GM12875 (cell line): ENCODE data around the gene PFKFB2.

Experiments used
- H3K4me3 ChIP-seq: one replicate; pipeline ENCODE4 v1.5.1; 2011; ENCODE audit warnings: low read depth, low read length, control low read depth
- TF ChIP-seq, protein P1 (sequence below): IDR thresholded peaks from 2 replicates; pipeline ENCODE4 v1.5.1; 2011; ENCODE audit warnings: low read depth, mild to moderate bottlenecking, control low read depth, inconsistent platforms, low read length, moderate library complexity, borderline replicate concordance; ENCODE audit not compliant: insufficient read depth

The PFKFB2 gene

GRCh38 chr1:207069061-207069460 lies 16.0 kb downstream of the PFKFB2 start:
- H3K4me3 ChIP-seq = no peak overlapping the region
- TF ChIP-seq, protein P1, sequence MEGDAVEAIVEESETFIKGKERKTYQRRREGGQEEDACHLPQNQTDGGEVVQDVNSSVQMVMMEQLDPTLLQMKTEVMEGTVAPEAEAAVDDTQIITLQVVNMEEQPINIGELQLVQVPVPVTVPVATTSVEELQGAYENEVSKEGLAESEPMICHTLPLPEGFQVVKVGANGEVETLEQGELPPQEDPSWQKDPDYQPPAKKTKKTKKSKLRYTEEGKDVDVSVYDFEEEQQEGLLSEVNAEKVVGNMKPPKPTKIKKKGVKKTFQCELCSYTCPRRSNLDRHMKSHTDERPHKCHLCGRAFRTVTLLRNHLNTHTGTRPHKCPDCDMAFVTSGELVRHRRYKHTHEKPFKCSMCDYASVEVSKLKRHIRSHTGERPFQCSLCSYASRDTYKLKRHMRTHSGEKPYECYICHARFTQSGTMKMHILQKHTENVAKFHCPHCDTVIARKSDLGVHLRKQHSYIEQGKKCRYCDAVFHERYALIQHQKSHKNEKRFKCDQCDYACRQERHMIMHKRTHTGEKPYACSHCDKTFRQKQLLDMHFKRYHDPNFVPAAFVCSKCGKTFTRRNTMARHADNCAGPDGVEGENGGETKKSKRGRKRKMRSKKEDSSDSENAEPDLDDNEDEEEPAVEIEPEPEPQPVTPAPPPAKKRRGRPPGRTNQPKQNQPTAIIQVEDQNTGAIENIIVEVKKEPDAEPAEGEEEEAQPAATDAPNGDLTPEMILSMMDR = no peak

- no peak overlapping the region for H3K4me3 ChIP-seq
- TF ChIP-seq, protein P1 = no peak
Observed at GRCh38 chr1:207069858-207070506, 16.9 kb downstream of the PFKFB2 start.

DNA sequence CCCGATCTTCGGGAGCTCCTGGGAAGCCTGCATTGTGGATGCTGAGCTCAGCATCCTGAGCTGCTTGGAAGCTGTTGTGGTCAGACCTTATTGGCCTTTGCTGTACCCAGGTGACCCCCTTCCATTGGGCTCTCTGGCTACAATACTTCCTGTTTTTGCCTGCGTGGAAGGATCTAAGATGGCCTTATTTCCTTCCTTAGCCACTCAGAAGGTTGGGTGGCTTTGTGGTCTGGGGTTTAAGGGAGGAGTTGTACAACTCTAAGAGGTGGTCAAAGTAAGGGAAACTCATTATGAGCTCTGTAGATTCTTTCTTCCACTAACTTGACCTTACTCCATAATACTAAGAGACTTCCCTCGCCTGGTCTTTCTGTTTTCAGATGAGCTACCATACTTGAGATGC lies 17.7 kb downstream of the PFKFB2 start:
- H3K4me3 ChIP-seq = no peak overlapping the region
- TF ChIP-seq, protein P1 = no peak

DNA sequence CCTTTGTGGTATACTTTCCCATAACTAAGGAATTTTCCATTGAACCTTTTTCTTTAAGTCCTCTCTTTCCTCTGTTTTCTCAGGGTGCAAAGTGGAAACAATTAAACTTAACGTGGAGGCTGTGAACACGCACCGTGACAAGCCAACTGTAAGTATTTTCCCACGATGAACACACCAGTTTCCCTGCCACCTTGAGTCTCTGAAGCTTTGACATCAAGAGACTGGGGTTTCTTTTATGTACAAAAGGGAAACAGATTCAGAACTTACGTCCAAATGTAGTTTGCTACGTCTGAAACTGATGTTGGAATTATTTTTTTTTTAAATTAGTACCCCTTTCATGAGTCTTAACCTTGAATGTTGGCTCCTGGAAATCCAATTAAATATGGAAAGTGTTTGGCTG lies 18.4 kb downstream of the PFKFB2 start:
- TF ChIP-seq, protein P1 = no peak
- H3K4me3 ChIP-seq = no peak overlapping the region

GRCh38 chr1:207072233-207072632 lies 19.2 kb downstream of the PFKFB2 start:
- no peak overlapping the region for H3K4me3 ChIP-seq
- TF ChIP-seq, protein P1 = no peak

DNA sequence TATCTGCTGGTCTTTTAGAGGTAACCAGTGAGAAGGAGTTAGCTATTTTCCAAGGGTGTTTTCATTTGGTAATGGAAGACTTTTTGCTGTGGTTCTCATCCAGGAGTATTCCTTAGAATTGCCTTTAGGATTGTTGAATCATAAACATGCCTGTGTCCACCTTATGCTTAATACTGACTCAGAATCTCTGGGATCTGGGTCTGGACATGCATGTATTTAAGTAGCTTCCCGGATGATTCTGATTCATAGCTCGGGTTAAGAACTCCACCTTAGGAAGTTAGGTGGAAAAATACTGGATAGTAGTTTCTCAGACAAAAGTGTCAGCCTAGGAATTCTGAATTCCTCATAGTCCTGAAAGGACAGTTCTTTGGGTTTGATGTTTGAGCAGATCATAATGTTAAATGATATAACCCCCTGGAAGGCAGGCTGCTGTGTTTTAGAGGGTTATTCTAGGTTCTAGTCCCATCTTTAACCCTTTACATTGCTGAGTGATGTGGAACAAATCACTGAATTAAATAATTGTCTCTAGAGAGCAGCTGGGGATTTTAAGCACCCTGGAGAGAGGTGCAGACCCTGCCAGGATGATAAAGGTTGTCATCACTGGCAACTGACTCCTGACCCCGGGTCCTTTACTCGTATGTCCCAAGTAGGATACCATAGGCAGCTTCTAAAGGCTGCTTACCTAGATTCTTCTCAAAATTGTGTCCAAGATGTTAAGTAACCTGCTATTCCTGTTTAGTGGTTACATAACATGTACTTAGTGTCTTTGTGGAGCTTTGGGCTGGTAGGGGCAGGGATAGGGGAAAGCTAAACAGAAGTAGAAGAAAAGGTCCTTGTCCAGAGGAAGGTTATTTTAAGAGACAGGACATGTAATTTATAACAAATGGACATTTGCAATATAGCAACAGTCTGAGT lies 21.1 kb downstream of the PFKFB2 start:
- TF ChIP-seq, protein P1 = no peak

More for the DNA sequence above, 21.1 kb downstream of the PFKFB2 start:
- no peak overlapping the region for H3K4me3 ChIP-seq
